DMS53 (cell line): ENCODE data around the gene ZNF407.

Experiments used
- DNase-seq: peaks from one replicate; lab custom pipeline; 2025; lab: John Stamatoyannopoulos, UW

The ZNF407 gene

GRCh38 chr18:74929110-74929509, 331.4 kb downstream of the ZNF407 start:
- DNase-seq = no peak

GRCh38 chr18:74930616-74931015, 332.9 kb downstream of the ZNF407 start:
- DNase-seq = no peak

GRCh38 chr18:74933930-74934329, 336.3 kb downstream of the ZNF407 start:
- no peak for DNase-seq

GRCh38 chr18:74935434-74935833, 337.8 kb downstream of the ZNF407 start:
- DNase-seq = no peak

- no peak for DNase-seq
Measured at GRCh38 chr18:74936343-74936742, 338.7 kb downstream of the ZNF407 start.

- no peak for DNase-seq
Measured at GRCh38 chr18:74937291-74937690, 339.6 kb downstream of the ZNF407 start.

GRCh38 chr18:74940856-74941255, 343.2 kb downstream of the ZNF407 start:
- DNase-seq = no peak

GRCh38 chr18:74942319-74942910, 344.7 kb downstream of the ZNF407 start:
- no peak for DNase-seq

GRCh38 chr18:74944676-74945075, 347.0 kb downstream of the ZNF407 start:
- DNase-seq = peak; percentile 82

- DNase-seq = no peak
Measured at GRCh38 chr18:74945774-74946545, 348.3 kb downstream of the ZNF407 start.

GRCh38 chr18:74946646-74947375, 349.1 kb downstream of the ZNF407 start:
- no peak for DNase-seq

GRCh38 chr18:74947417-74947816, 349.7 kb downstream of the ZNF407 start:
- no peak for DNase-seq

- no peak for DNase-seq
Measured at GRCh38 chr18:74947875-74948274, 350.2 kb downstream of the ZNF407 start.

- no peak for DNase-seq
Measured at GRCh38 chr18:74949611-74950010, 351.9 kb downstream of the ZNF407 start.

GRCh38 chr18:74950479-74950878, 352.8 kb downstream of the ZNF407 start:
- DNase-seq = peak; percentile 49

GRCh38 chr18:74951165-74951760, 353.6 kb downstream of the ZNF407 start:
- DNase-seq = peak; percentile 91

- DNase-seq = peak; percentile 61
Measured at GRCh38 chr18:74957588-74958224, 360.0 kb downstream of the ZNF407 start.

GRCh38 chr18:74959216-74959615, 361.5 kb downstream of the ZNF407 start:
- DNase-seq = no peak

GRCh38 chr18:74961596-74961995, 363.9 kb downstream of the ZNF407 start:
- DNase-seq = no peak

- peak; percentile 91 for DNase-seq
Measured at GRCh38 chr18:74963820-74964446, 366.3 kb downstream of the ZNF407 start.

GRCh38 chr18:74965682-74966081, 368.0 kb downstream of the ZNF407 start:
- DNase-seq = no peak

GRCh38 chr18:74967438-74967837, 369.8 kb downstream of the ZNF407 start:
- no peak for DNase-seq
